ENCODE results near the gene MYH6. TPM values are rescaled to one million over a fixed set of nuclear protein-coding genes. Genes with fewer than 3 reads are reported as not detected.
A peak's percentile ranks its signal among the peaks of the same experiment; 100 is the strongest.

Gene MYH6
- total RNA-seq, 1 donor from 2014 or later = not detected

GRCh38 chr14:23362200-23362599 is 45.9 kb downstream of the MYH6 start:
- FAIRE-seq (no peak), DNase-seq (ENCODE audit: low read depth) (peak; percentile 22)
- peak overlapping the region; percentile 10 for H3K27ac Mint-ChIP-seq (ENCODE audit: unreplicated experiment)
- no peaks in the 10 kb centered on the region for H3K9me3 Mint-ChIP-seq (ENCODE audit: unreplicated experiment)
- Histone ChIP-seq H4K20me1 (ENCODE audit: insufficient read depth, low read length) (peaks cover 5% of the 10 kb centered on the region), H3K27me3 (ENCODE audit: insufficient read depth, low read length) (no peaks in the 10 kb centered on the region), H2AFZ (ENCODE audit: low read depth, low read length) (no peak overlapping the region), H3K9me3 (ENCODE audit: insufficient read depth, low read depth, low read length) (no peaks in the 10 kb centered on the region), H3K4me3 (ENCODE audit: insufficient read depth, low read depth, low read length) (no peak overlapping the region), H3K27ac (ENCODE audit: low read depth, low read length) (no peak overlapping the region), H3K79me2 (ENCODE audit: insufficient read depth, low read length) (peaks cover 15% of the 10 kb centered on the region), H3K4me1 (ENCODE audit: insufficient read depth, low read length) (peaks cover 14% of the 10 kb centered on the region), H3K4me2 (ENCODE audit: low read length) (no peak overlapping the region), H3K9ac (ENCODE audit: low read length) (peak overlapping the region; percentile 6), H3K36me3 (ENCODE audit: insufficient read depth, low read length) (peaks cover 3% of the 10 kb centered on the region)
- H3K4me1 Mint-ChIP-seq (ENCODE audit: low read depth, unreplicated experiment) = no peaks in the 10 kb centered on the region
- peaks cover 19% of the 10 kb centered on the region for H3K27me3 Mint-ChIP-seq (ENCODE audit: low read depth, unreplicated experiment)
- H3K36me3 Mint-ChIP-seq (ENCODE audit: low read depth, unreplicated experiment) = peaks cover 1% of the 10 kb centered on the region
- no peak overlapping the region for H3K4me3 Mint-ChIP-seq (ENCODE audit: unreplicated experiment)
- no peak for TF ChIP-seq EZH2 (IDR thresholded peaks at IDR 0.05; ENCODE audit: insufficient read depth, low read length)
- TF ChIP-seq CTCF (IDR thresholded peaks at IDR 0.05; ENCODE audit: insufficient read depth, low read depth, low read length) = peak; percentile 24

- peaks cover 5% of the 10 kb centered on the region for H4K20me1 ChIP-seq (ENCODE audit: insufficient read depth, low read length)
- H3K4me3 ChIP-seq (ENCODE audit: insufficient read depth, low read depth, low read length) = no peak overlapping the region
- H3K9me3 ChIP-seq (ENCODE audit: insufficient read depth, low read depth, low read length) = no peaks in the 10 kb centered on the region
- TF ChIP-seq CTCF (IDR thresholded peaks at IDR 0.05; ENCODE audit: insufficient read depth, low read depth, low read length) (no peak), EZH2 (IDR thresholded peaks at IDR 0.05; ENCODE audit: insufficient read depth, low read length) (no peak)
- Mint-ChIP-seq H3K9me3 (ENCODE audit: unreplicated experiment) (no peaks in the 10 kb centered on the region), H3K4me1 (ENCODE audit: low read depth, unreplicated experiment) (no peaks in the 10 kb centered on the region), H3K36me3 (ENCODE audit: low read depth, unreplicated experiment) (peaks cover 1% of the 10 kb centered on the region), H3K4me3 (ENCODE audit: unreplicated experiment) (no peak overlapping the region), H3K27ac (ENCODE audit: unreplicated experiment) (peak overlapping the region; percentile 10), H3K27me3 (ENCODE audit: low read depth, unreplicated experiment) (peaks cover 15% of the 10 kb centered on the region)
- H2AFZ ChIP-seq (ENCODE audit: low read depth, low read length) = no peak overlapping the region
- no peak overlapping the region for H3K4me2 ChIP-seq (ENCODE audit: low read length)
- FAIRE-seq (no peak), DNase-seq (ENCODE audit: low read depth) (no peak)
- peaks cover 14% of the 10 kb centered on the region for H3K4me1 ChIP-seq (ENCODE audit: insufficient read depth, low read length)
- peak overlapping the region; percentile 6 for H3K9ac ChIP-seq (ENCODE audit: low read length)
- H3K27ac ChIP-seq (ENCODE audit: low read depth, low read length) = peak overlapping the region; percentile 22
- peaks cover 3% of the 10 kb centered on the region for H3K36me3 ChIP-seq (ENCODE audit: insufficient read depth, low read length)
- no peaks in the 10 kb centered on the region for H3K27me3 ChIP-seq (ENCODE audit: insufficient read depth, low read length)
- H3K79me2 ChIP-seq (ENCODE audit: insufficient read depth, low read length) = peaks cover 15% of the 10 kb centered on the region
Observed at GRCh38 chr14:23361763-23362162, 46.3 kb downstream of the MYH6 start.

- no peaks in the 10 kb centered on the region for H3K4me1 Mint-ChIP-seq (ENCODE audit: low read depth, unreplicated experiment)
- H3K27ac Mint-ChIP-seq (ENCODE audit: unreplicated experiment) = peak overlapping the region; percentile 54
- H3K27me3 Mint-ChIP-seq (ENCODE audit: low read depth, unreplicated experiment) = peaks cover 12% of the 10 kb centered on the region
- H3K9me3 Mint-ChIP-seq (ENCODE audit: unreplicated experiment) = no peaks in the 10 kb centered on the region
- Histone ChIP-seq H2AFZ (ENCODE audit: low read depth, low read length) (no peak overlapping the region), H3K4me2 (ENCODE audit: low read length) (no peak overlapping the region), H3K27ac (ENCODE audit: low read depth, low read length) (peak overlapping the region; percentile 22), H3K79me2 (ENCODE audit: insufficient read depth, low read length) (peaks cover 15% of the 10 kb centered on the region), H3K27me3 (ENCODE audit: insufficient read depth, low read length) (no peaks in the 10 kb centered on the region), H3K36me3 (ENCODE audit: insufficient read depth, low read length) (peaks cover 3% of the 10 kb centered on the region), H4K20me1 (ENCODE audit: insufficient read depth, low read length) (peaks cover 5% of the 10 kb centered on the region), H3K4me3 (ENCODE audit: insufficient read depth, low read depth, low read length) (no peak overlapping the region), H3K9me3 (ENCODE audit: insufficient read depth, low read depth, low read length) (no peaks in the 10 kb centered on the region), H3K9ac (ENCODE audit: low read length) (peak overlapping the region; percentile 47), H3K4me1 (ENCODE audit: insufficient read depth, low read length) (peaks cover 14% of the 10 kb centered on the region)
- FAIRE-seq (no peak), DNase-seq (ENCODE audit: low read depth) (peak; percentile 43)
- H3K36me3 Mint-ChIP-seq (ENCODE audit: low read depth, unreplicated experiment) = peaks cover 1% of the 10 kb centered on the region
- no peak overlapping the region for H3K4me3 Mint-ChIP-seq (ENCODE audit: unreplicated experiment)
- TF ChIP-seq CTCF (IDR thresholded peaks at IDR 0.05; ENCODE audit: insufficient read depth, low read depth, low read length) (no peak), EZH2 (IDR thresholded peaks at IDR 0.05; ENCODE audit: insufficient read depth, low read length) (no peak)
Observed at GRCh38 chr14:23361320-23361719, 46.8 kb downstream of the MYH6 start.
